HepG2 (cell line): Measurements from ENCODE around the gene SSBP4. TPM values are rescaled to one million over a fixed set of nuclear protein-coding genes. Genes with fewer than 3 reads are reported as not detected.
A peak's percentile ranks its signal among the peaks of the same experiment; 100 is the strongest.

Experiments used
- AKNA ChIP-seq: sonication (generic); formaldehyde crosslinking; IDR thresholded peaks from 2 replicates; pipeline ENCODE4 v1.4.0; 2020; ENCODE audit warnings: missing genetic modification reagents, borderline replicate concordance
- GPBP1L1 ChIP-seq: sonication (generic); formaldehyde crosslinking; IDR thresholded peaks from 2 replicates; pipeline ENCODE4 v1.5.0; 2020; ENCODE audit warnings: mild to moderate bottlenecking, missing genetic modification reagents
- HMGXB3 ChIP-seq: sonication (generic); formaldehyde crosslinking; IDR thresholded peaks from 2 replicates; pipeline ENCODE4 v1.4.0; 2020; ENCODE audit warnings: missing genetic modification reagents, borderline replicate concordance
- HNF1B ChIP-seq: sonication (generic); formaldehyde crosslinking; IDR thresholded peaks from 2 replicates; pipeline ENCODE4 v1.5.1; 2020; ENCODE audit warnings: mild to moderate bottlenecking, moderate library complexity, missing genetic modification reagents
- IRF1 ChIP-seq: sonication (generic); formaldehyde crosslinking; IDR thresholded peaks from 2 replicates; pipeline ENCODE4 v1.4.0; 2020; ENCODE audit warnings: low read depth, mild to moderate bottlenecking, missing genetic modification reagents
- LRRFIP1 ChIP-seq: sonication (generic); formaldehyde crosslinking; conservative IDR thresholded peaks from 2 replicates; pipeline ENCODE4 v1.4.0; 2020; ENCODE audit warnings: missing genetic modification reagents
- SIN3B ChIP-seq: fragments of 150-350 bp; IDR thresholded peaks from 2 replicates; pipeline ENCODE4 v1.6.1; 2014; ENCODE audit warnings: low read length
- TAF15 ChIP-seq: fragments of 200-400 bp; formaldehyde crosslinking; IDR thresholded peaks from one replicate; pipeline ENCODE4 v1.6.1; 2018; ENCODE audit warnings: mild to moderate bottlenecking, low read depth, low read length; ENCODE audit not compliant: poor library complexity, severe bottlenecking
- ZKSCAN8 ChIP-seq: IDR thresholded peaks from 2 replicates; pipeline ENCODE4 v1.6.1; 2016; ENCODE audit warnings: borderline replicate concordance, missing genetic modification reagents, missing compliant biosample characterization
- ZNF30 ChIP-seq: sonication (generic); formaldehyde crosslinking; IDR thresholded peaks from 2 replicates; pipeline ENCODE4 v1.5.0; 2020; ENCODE audit warnings: mild to moderate bottlenecking, missing genetic modification reagents
- ZNF34 ChIP-seq: sonication (generic); formaldehyde crosslinking; IDR thresholded peaks from 2 replicates; pipeline ENCODE4 v1.4.0; 2020; ENCODE audit warnings: mild to moderate bottlenecking, missing genetic modification reagents, borderline replicate concordance
- polyA plus RNA-seq, 8 experiments: library from polyadenylated mRNA; depleted of rRNA in 3 of 8; stranded (reverse) in 7 of 8; unstranded in 1 of 8; fragments of >200 nt; fragmentation: Illumina TruSeq in 4 of 8; extraction: Trizol in 4 of 8; gene quantifications; 2 replicates each; pipeline versions ENCODE4 v1.2.1 to v1.2.3, GENCODE V29; 2011 to 2016; ENCODE audit warnings: low read depth in 4 of 8, missing spikeins in 1 of 8, mixed read lengths in 1 of 8; ENCODE audit not compliant: insufficient read depth in 1 of 8
- total RNA-seq, 5 experiments: library from RNA; depleted of rRNA; stranded (reverse); fragments of >200 nt; fragmentation: Illumina TruSeq; extraction: Trizol; gene quantifications; 2 replicates each; pipeline ENCODE4 v1.2.3, GENCODE V29; 2016; ENCODE audit warnings: low read depth in 1 of 5

The SSBP4 gene
- total and polyA plus RNA-seq, 2 of the 13 experiments (the other 11 are each of a cell fraction or from before 2014, with no cell fraction given), result 20.8 to 39.5 TPM

- TF ChIP-seq IRF1 (CRISPR knock-in tag) (no peak), ZNF30 (no peak), LRRFIP1 (CRISPR knock-in tag) (no peak), AKNA (no peak), ZKSCAN8 (CRISPR knock-in tag) (no peak), TAF15 (no peak), HMGXB3 (CRISPR knock-in tag) (no peak; the same call in 1 of the 2 replicates), HNF1B (CRISPR knock-in tag) (peak; percentile 79; the same call in 1 of the 2 replicates), ZNF34 (no peak), SIN3B (no peak), GPBP1L1 (CRISPR knock-in tag) (no peak)
Observed at GRCh38 chr19:18469069-18469846, 50.1 kb downstream of the SSBP4 start (continued).
